GM19455 (cell line): ENCODE data around the gene PIGV.

ENCODE experiments used
- ATAC-seq: cut with Tn5 transposase; IDR thresholded peaks from one replicate; pipeline ENCODE4 v1.9.1; 2021; ENCODE audit not compliant: unreplicated experiment

PIGV gene

GRCh38 chr1:26772687-26773086 lies 15.1 kb upstream of the PIGV start:
- no peak for ATAC-seq

DNA sequence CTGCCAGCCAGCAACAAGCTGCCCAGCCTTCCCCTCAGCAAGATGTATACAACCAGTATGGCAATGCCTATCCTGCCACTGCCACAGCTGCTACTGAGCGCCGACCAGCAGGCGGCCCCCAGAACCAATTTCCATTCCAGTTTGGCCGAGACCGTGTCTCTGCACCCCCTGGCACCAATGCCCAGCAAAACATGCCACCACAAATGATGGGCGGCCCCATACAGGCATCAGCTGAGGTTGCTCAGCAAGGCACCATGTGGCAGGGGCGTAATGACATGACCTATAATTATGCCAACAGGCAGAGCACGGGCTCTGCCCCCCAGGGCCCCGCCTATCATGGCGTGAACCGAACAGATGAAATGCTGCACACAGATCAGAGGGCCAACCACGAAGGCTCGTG lies 13.3 kb upstream of the PIGV start:
- ATAC-seq = no peak

DNA sequence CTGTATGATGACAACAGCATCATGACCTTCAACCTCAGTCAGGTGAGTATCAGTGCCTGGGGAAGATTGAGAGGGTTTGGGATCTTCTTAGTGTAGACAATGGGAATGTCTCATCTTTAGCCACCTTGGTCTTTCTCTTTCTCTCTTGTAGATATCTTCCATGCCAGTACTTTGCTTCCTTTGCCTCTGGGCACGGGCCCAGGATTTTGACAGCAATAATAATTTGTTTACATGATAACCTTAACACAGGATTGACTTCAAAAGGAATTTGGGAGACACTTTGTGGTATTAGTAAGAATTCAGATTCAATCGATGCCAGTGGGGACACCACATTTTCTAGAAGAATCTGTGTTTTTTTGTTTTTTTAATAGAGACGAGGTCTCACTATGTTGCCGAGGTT lies 12.1 kb upstream of the PIGV start:
- ATAC-seq = no peak

DNA sequence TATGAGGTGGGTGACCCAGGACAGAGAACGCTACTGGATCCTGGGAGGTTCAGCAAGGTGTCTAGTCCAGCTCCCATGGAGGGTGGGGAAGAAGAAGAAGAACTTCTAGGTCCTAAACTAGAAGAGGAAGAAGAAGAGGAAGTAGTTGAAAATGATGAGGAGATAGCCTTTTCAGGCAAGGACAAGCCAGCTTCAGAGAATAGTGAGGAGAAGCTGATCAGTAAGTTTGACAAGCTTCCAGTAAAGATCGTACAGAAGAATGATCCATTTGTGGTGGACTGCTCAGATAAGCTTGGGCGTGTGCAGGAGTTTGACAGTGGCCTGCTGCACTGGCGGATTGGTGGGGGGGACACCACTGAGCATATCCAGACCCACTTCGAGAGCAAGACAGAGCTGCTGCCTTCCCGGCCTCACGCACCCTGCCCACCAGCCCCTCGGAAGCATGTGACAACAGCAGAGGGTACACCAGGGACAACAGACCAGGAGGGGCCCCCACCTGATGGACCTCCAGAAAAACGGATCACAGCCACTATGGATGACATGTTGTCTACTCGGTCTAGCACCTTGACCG lies 8.6 kb upstream of the PIGV start:
- ATAC-seq = no peak

DNA sequence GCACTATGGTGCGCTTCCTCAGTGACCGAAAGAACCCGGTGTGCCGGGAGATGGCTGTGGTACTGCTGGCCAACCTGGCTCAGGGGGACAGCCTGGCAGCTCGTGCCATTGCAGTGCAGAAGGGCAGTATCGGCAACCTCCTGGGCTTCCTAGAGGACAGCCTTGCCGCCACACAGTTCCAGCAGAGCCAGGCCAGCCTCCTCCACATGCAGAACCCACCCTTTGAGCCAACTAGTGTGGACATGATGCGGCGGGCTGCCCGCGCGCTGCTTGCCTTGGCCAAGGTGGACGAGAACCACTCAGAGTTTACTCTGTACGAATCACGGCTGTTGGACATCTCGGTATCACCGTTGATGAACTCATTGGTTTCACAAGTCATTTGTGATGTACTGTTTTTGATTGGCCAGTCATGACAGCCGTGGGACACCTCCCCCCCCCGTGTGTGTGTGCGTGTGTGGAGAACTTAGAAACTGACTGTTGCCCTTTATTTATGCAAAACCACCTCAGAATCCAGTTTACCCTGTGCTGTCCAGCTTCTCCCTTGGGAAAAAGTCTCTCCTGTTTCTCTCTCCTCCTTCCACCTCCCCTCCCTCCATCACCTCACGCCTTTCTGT lies 7.3 kb upstream of the PIGV start:
- ATAC-seq = no peak

- no peak for ATAC-seq
Observed at GRCh38 chr1:26781206-26781825, 6.4 kb upstream of the PIGV start.

- ATAC-seq = no peak
Observed at GRCh38 chr1:26782521-26783212, 5.1 kb upstream of the PIGV start.

DNA sequence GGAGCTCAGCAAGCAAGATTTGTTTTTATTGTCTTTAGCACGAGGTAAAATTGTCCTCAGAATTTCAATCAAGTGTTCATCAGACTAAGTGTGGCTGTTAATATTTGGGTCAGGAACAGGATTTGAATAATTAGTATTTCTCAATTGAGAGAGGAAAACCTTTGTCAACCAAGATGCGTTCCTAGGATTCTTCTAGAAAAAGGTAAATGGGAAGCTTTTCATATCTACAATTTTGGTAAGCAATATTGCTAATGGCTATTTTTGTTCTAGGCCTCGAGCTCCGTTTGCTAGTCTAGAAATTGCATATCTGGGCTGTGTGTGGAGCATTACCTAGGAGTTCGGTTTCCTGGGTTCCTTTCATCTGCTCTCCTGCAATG lies 4.1 kb upstream of the PIGV start:
- no peak for ATAC-seq

DNA sequence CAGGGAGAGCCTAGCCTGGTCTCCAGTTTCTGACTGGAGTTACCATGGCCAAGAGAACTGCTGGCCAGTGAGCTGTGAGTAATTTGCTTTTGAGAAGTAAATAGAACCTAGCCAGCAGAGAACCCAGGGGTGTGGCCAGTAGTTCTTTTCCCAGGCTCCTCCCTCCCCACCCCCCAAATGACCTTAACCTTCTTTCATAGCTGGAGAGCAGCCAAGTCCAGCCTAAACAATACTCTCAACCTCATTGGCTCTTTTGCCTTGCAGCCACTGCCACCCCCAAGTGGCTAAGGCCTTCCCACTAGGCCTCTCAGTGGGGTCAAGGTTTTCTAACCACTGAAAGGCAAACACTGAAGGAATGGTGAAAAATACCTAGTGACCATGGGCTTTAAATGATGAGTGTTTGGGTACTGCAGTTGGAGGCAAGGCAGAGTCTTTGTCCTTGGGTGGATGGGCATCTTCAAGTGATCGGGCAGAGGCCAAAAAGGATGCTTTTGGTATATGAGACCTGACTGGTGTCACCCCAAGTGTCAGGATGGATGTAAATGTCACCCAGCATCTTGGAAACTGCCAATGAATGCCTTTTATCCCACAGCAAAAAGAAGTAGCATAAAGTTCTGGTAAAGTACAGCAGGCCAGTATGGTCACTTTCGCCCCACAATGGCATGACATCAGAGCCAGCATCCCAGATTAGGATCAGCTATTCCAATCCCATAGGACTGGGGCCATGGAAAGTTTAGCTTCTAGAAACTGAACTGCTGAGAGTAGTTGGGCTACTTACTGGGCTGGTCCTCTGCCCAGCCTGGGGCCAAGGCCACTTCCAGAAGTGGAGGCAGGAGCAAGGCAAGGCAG lies 3.5 kb upstream of the PIGV start:
- ATAC-seq = no peak

GRCh38 chr1:26784886-26785285 lies 2.9 kb upstream of the PIGV start:
- no peak for ATAC-seq

DNA sequence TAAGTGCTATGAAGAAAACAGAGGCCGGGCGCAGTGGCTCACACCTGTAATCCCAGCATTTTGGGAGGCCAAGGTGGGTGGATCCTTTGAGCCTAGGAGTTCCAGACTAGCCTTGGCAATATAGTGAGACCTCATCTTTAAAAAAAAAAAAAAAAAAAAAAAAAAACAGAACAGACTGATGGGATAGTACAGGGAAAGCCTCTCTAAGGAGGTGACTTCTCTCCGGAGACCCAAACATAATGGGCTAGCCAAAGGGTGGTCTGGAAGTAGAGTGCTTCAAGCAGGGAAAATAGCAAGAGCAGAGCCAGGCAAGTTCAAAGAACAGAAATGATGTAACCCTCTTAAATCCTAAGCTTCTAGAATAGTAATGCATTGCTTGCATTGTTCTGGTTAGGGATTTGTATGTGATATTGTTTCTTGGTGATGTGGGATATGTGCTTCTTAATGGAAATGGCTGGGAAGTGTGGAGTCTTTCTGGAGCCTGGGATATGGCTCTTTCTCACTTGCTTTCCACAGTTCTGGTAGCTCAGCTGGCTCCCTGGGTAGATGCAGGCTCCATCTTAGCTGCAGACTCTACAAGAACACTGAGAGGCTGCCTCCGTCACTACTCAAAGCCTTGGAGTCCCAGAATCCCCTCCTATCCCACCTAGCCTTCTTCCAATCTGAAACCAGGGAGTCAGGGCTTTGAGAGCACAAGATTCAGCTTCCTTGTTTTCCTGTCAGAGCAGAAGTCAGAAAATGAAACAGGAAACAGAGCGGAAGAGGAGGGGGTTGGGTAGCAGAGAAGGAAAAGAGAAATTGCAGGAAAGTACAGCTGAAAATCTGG lies 1.9 kb upstream of the PIGV start:
- ATAC-seq = no peak

GRCh38 chr1:26786437-26787380 lies 1.0 kb upstream of the PIGV start:
- no peak for ATAC-seq

- peak; percentile 46 for ATAC-seq
Observed at GRCh38 chr1:26787381-26787705, 407 bp upstream of the PIGV start.

DNA sequence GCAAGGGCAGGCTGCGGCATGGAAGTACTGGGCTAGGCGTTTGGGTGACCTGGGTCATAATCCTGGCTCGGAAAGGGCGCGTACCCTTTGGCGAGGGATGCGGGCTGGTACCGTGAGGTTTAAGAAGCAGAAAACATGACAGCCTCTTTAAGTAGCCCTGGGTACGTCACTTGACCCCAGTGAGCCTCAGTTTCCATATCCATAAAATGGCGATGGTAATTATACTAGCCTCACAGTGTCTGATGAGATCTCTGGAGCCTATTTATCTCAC lies 700 bp downstream of the PIGV start:
- ATAC-seq = no peak

- no peak for ATAC-seq
Observed at GRCh38 chr1:26788836-26789611, 1.3 kb downstream of the PIGV start.

DNA sequence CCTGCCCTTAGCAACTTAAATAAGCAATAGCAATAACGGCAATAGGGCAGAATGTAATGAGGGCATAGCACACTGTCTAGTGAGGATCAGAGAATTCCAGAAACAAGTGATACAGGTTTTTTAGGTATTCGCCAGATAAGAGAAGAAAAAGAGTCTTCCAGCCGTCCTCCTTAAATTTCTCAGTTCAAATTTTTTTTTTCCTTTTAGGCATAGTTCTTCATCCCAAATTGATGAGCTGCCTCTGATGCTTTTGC lies 1.8 kb downstream of the PIGV start:
- ATAC-seq = no peak

GRCh38 chr1:26789931-26790330 lies 2.2 kb downstream of the PIGV start:
- ATAC-seq = no peak

DNA sequence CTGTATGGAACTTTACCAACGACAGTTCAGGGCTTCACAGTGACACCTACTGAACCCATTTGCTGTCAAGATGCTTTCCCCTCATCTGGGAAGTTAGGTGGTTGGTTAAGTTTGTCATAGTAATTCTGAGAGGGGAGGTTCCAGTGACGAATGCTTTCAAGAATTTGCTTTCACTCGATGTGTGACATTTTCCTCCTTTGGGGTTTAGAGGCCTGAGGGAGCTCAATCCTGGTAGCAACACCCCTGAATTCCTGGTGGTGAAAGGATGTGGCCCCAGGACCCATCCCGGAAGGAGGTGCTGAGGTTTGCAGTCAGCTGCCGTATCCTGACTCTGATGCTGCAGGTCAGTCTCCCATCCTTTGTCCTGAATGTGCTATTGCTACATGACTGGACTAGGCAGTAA lies 2.8 kb downstream of the PIGV start:
- ATAC-seq = no peak

DNA sequence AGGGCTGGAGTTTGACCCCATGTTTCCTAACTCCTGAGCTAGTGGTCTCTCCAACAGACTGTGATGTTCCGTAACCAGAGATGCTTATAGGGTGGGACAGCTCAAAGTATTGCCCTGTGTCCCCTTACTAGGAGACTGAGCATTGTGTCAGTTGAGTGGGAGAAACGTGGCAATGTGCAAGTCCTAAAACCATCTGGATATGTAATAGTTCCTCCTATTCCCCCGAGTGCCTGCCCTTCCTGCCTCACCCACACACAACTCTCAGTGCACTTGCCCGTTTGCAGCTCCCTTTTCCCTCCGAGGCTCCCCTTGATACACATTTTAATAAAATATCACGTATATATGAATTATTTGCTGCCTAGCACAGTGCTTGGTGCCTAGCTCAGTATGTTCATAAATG lies 3.4 kb downstream of the PIGV start:
- no peak for ATAC-seq
